ENCODE data around the gene MAP2K1.
"Not testable (repeated sequence)": the region's sequence is repeated elsewhere in the genome, so short reads cannot be mapped to it uniquely, and the experiment has no call there.

MAP2K1 gene

GRCh38 chr15:66386204-66387123 is at the start of gene MAP2K1:
Gene MAP2K1, plus strand, starts transcription at chr15:66386912. Its CDS starts 436 bp downstream, at chr15:66387348.
- peak; percentile 95 to 96 for DNase-seq

GRCh38 chr15:66348530-66348929 is 38.2 kb upstream of the MAP2K1 start:
- not testable (repeated sequence) for DNase-seq

GRCh38 chr15:66356077-66356358 is 30.7 kb upstream of the MAP2K1 start:
- no peak for DNase-seq

GRCh38 chr15:66356359-66357236 is 30.1 kb upstream of the MAP2K1 start, which contains the start of gene TIPIN:
Gene TIPIN, minus strand, starts transcription at chr15:66356685. Its CDS starts 3,738 bp downstream, at chr15:66352947.
- DNase-seq: peak; percentile 92 to 96

GRCh38 chr15:66359740-66360139 is 27.0 kb upstream of the MAP2K1 start:
- DNase-seq: no peak

DNA sequence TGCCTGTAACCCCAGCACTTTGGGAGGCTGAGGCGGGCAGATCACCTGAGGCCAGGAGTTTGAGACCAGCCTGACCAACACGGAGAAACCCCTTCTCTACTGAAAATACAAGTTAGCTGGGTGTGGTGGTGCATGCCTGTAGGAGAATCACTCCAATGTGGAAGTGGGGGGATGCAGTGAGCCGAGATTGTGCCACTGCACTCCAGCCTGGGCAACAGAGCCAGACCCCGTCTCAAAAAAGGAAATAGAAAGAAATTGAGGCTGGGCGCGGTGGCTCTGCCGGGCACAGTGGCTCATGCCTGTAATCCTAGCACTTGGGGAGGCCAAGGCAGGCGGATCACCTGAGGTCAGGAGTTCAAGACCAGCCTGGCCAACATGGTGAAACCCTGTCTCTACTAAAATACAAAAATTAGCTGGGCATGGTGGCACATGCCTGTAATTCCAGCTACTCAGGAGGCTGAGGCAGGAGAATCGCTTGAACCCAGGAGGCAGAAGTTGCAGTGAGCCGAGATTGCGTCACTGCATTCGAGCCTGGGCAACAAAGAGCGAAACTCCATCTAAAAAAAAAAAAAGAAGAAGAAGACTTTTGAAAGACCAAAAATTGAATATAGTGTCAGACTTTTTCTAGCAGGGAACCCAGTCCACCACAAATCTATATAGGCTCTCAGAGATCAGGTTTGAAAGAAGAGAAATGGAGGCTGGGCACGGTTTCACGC is 24.8 kb upstream of the MAP2K1 start:
- DNase-seq: not testable (repeated sequence)

- no peak for DNase-seq
These were observed 23.9 kb upstream of the MAP2K1 start for GRCh38 chr15:66362776-66363175.

GRCh38 chr15:66364944-66365528 is 21.7 kb upstream of the MAP2K1 start:
- no peak for DNase-seq

DNA sequence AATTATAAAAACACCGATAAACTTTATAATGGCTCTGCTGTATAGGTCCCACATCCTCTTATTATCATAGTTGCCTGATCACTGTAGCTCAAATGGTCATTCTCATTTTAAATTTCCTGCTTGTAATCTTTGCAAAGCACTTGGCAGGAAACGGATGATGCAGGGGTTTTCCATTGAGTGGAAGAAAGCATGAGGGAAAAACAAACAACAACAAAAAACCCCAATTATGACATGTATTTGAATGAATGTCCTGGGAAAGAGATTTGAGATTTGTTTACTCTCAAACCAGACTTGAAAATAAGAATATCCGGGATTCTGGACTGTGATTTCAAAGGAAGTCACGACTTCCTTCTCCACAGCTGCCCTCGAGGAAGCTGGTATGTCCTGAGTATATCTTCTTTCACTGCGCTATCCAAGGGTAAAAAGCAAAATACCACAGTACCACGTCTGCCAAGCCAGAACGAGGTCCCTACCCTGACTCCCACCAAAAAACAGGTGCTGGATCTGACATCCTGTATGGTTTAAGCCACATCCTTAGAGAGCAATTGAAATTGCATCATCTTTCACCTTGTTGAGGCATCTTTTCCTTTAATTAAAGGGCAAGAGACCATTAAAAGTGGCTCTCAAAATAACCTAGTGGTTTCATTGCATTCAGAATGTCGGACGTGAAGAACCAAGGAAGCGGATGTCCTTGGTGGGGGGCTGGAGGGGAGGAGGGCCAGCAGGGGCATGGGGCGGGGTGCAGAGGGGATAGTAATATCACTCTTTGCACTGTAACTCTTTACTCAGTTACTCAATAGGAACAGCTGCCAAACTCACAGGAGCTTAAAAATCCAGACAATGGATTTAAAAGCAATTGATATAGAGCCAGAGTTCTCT is 16.7 kb upstream of the MAP2K1 start:
- peak; percentile 15 to 69 for DNase-seq

GRCh38 chr15:66374179-66374578 is 12.5 kb upstream of the MAP2K1 start:
- DNase-seq: no peak

GRCh38 chr15:66378814-66379430 is 7.8 kb upstream of the MAP2K1 start:
- no peak for DNase-seq

DNA sequence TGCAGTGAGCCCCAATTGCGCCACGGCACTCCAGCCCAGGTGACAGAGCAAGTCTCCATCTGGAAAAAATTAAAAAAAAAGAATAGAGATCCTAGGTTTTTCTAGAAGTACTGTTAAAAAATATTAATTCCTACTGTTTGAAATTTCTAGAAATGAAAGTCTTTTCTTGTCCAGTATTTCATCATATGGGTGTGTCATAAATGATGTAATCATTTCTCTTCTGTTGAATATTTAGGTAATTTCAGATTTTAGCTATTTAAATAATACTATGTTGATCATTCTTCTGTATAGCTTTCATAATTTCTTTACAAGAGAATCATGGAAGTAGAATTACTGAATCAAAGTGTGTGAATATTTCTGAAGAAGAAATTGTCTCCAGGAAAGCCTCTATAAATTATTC is 5.3 kb upstream of the MAP2K1 start:
- not testable (repeated sequence) for DNase-seq

DNA sequence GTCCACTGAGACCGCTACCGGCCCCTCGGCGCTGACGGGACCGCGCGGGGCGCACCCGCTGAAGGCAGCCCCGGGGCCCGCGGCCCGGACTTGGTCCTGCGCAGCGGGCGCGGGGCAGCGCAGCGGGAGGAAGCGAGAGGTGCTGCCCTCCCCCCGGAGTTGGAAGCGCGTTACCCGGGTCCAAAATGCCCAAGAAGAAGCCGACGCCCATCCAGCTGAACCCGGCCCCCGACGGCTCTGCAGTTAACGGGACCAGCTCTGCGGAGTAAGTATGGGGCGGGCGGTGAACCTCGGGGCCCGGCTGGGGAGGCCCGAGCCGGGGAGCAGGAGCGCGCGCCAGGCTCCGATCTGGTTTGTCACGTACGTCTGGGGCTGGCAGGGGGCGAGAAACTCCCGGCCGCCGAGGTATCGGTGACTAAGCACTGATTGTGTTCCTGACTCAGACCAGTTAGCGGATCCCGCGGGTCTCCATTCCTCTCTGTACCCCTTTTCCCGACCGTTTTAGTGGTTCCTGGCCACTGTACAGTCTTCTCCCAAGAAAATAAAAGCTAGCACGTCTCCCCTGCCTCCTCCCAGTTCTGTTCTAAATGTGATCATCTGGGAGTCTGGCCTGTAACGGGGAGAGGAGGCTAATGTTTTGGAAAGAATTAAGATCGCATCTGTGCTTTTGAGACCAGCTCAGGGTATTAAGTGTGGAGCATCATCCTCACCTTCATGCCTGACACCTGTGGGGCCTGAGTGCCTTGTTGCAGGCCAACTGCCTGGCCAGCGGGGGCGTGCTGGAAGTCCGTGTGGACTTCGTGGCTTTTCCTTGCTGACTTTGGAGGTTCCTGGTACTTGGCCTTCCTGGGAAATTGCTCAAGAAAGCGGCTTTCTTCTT is 691 bp downstream of the MAP2K1 start:
- peak; percentile 21 to 77 for DNase-seq

GRCh38 chr15:66388043-66388363 is 1.3 kb downstream of the MAP2K1 start:
- no peak for DNase-seq

DNA sequence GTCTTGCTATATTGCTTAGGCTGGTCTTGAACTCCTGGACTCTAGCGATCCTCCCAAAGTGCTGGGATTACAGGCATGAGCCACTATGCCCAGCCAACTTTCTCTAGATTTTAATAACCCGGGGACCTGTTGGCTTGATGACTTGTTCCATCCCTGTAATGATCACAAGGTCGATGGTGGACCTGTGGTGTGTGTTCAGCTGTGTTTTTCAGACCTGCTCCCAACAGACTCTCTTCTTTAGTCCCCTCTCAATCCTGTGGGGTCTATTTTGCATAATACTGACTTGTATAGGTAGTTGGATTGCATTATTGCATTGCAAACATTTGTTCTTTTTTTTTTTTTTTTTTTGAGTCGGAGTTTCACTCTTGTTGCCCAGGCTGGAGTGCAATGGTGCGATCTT is 1.9 kb downstream of the MAP2K1 start:
- no peak for DNase-seq

DNA sequence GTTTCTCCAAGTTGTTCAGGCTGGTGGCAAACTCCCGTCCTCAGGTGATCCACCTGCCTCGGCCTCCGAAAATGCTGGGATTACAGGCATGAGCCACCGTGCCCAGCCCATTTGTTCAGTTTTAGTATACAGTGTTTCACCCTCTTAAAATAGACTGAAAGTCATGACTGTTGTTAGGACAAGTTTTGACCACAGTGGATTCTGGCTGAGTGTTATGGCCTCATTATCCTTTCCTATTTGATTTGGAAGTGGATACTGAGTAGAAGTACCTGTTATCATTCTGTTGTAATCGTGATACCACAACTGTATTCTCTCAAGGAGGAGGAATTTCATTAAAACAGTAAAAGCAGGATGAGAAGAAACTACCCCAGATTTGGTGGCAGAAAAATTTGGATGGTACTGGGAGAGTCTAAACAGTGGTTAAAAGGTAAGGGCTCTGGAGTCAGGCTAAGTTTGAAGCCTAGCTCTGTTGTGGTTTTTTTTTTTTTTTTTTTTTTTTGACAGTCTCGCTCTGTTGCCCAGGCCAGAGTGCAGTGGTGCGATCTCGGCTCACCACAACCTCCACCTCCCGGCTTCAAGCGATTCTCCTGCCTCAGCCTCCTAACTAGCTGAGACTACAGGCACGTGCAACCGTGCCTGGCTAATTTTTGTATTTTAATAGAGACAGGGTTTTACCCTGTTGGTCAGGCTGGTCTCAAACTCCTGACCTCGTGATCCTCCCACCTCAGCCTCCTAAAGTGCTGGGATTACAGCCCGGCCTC is 2.6 kb downstream of the MAP2K1 start:
- no peak for DNase-seq

DNA sequence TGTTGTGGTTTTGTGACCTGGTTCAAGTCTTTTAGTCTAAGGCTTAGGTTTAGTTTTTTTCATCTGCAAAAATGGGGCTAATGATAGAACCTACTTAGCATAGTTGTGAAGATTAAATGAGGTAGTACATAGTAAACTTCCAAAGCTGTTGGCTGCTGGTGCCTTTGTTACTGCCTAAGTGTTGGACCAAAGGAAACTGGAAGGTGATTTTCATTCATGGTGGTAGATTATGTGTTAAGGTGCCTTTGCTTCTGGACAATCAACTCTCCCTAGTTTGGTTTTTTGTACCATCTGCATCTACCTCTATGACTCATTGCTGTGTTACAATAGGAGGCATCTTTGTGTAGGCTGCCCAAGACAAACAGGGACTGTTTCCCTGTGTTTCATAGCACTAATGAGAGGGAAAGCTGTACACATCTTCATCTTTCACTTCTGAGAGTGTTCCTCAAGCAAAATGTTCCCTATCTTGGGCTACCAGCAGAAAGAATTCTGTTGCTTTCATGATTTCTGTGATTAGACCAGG is 3.2 kb downstream of the MAP2K1 start:
- DNase-seq: no peak

DNA sequence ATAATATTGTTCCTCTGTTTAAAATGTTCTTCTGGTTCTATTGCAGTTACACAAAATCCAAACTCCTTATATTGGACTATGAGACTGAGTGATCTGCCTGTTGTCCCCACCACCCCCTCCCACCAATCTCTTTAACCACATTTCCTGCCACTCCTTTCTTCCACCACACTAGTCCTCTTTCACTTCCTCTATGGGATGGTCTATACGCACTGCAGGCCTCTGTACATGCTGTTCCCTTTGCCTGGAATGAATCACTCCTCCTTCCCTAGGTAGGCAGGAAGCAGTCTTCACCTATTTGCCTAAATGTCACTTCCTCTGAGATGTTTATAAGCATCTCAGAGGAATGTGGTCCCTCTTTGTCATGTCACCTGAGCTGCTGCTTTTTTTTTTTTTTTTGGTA is 4.0 kb downstream of the MAP2K1 start:
- no peak for DNase-seq

- not testable (repeated sequence) for DNase-seq
These were observed 6.3 kb downstream of the MAP2K1 start for GRCh38 chr15:66393037-66393436.

Measured in SW 1271 (cell line).